DND-41 (cell line): Measurements from ENCODE around the gene RDH5.

Experiments
- ATAC-seq: fragments of 200-7000 bp; cut with Tn5 transposase; 3 replicates; pipeline ENCODE4 v1.9.1; 2021; ENCODE audit warnings: low read depth; ENCODE audit not compliant: insufficient read depth
- DNase-seq: peaks from one replicate; pipeline ENCODE4 v3.0.0-alpha.2; 2020
- H2AFZ ChIP-seq: 2 replicates; pipeline ENCODE4 v1.6.0; 2012; ENCODE audit warnings: low read depth, low read length
- H3K27ac ChIP-seq: 2 replicates; pipeline ENCODE4 v1.5.1; 2012; ENCODE audit warnings: low read length, inconsistent platforms
- H3K27me3 ChIP-seq: fragments of 200-600 bp; sonication (generic); 2 replicates; pipeline ENCODE4 v1.6.0; 2012; ENCODE audit warnings: low read length, mild to moderate bottlenecking, inconsistent platforms; ENCODE audit not compliant: insufficient read depth, poor library complexity
- H3K36me3 ChIP-seq: 2 replicates; pipeline ENCODE4 v1.5.1; 2012; ENCODE audit warnings: low read length, inconsistent platforms; ENCODE audit not compliant: insufficient read depth
- H3K4me1 ChIP-seq: 2 replicates; pipeline ENCODE4 v1.5.1; 2012; ENCODE audit warnings: mild to moderate bottlenecking, low read length; ENCODE audit not compliant: insufficient read depth
- H3K4me2 ChIP-seq: 2 replicates; pipeline ENCODE4 v1.6.0; 2012; ENCODE audit warnings: mild to moderate bottlenecking, moderate library complexity, low read length, inconsistent platforms; ENCODE audit not compliant: insufficient read depth
- H3K4me3 ChIP-seq, 2 experiments: fragments of 200-600 bp in 1 of 2; shearing (Covaris generic) in 1 of 2; 2 replicates each; pipeline ENCODE4 v1.5.1; 2012 to 2016; ENCODE audit warnings: inconsistent platforms in 2 of 2, low read length in 2 of 2, mild to moderate bottlenecking in 2 of 2, low read depth in 1 of 2, moderate library complexity in 1 of 2
- H3K79me2 ChIP-seq: 2 replicates; pipeline ENCODE4 v1.6.0; 2012; ENCODE audit warnings: low read length, inconsistent platforms; ENCODE audit not compliant: insufficient read depth
- H3K9ac ChIP-seq: 2 replicates; pipeline ENCODE4 v1.6.0; 2012; ENCODE audit warnings: low read depth, mild to moderate bottlenecking, inconsistent platforms, low read length, moderate library complexity
- H3K9me3 ChIP-seq: 2 replicates; pipeline ENCODE4 v1.5.1; 2012; ENCODE audit warnings: low read length, moderate library complexity, mild to moderate bottlenecking, inconsistent platforms; ENCODE audit not compliant: insufficient read depth, severe bottlenecking
- H4K20me1 ChIP-seq: 2 replicates; pipeline ENCODE4 v1.6.0; 2012; ENCODE audit warnings: low read length; ENCODE audit not compliant: insufficient read depth
- EZH2 ChIP-seq: IDR thresholded peaks from 3 replicates; pipeline ENCODE4 v1.6.1; 2012; ENCODE audit warnings: borderline replicate concordance, low read depth, mild to moderate bottlenecking, moderate library complexity, low read length, inconsistent platforms; ENCODE audit not compliant: severe bottlenecking
- TF ChIP-seq, protein P1 (sequence below): IDR thresholded peaks from 2 replicates; pipeline ENCODE4 v1.5.1; 2012; ENCODE audit warnings: borderline replicate concordance, low read length, moderate library complexity, mild to moderate bottlenecking; ENCODE audit not compliant: poor library complexity, severe bottlenecking; ENCODE audit errors: extremely low read depth

The RDH5 gene

GRCh38 chr12:55698965-55699364, 21.2 kb upstream of the RDH5 start:
- Histone ChIP-seq H3K4me3 (no peak overlapping the region), H3K79me2 (no peaks in the 10 kb centered on the region), H2AFZ (no peak overlapping the region), H3K4me2 (no peak overlapping the region), H3K27ac (no peak overlapping the region), H3K36me3 (no peaks in the 10 kb centered on the region), H3K4me1 (no peaks in the 10 kb centered on the region), H3K27me3 (peaks cover 3% of the 10 kb centered on the region), H3K9me3 (no peaks in the 10 kb centered on the region), H3K9ac (no peak overlapping the region), H4K20me1 (no peaks in the 10 kb centered on the region)
- TF ChIP-seq, protein P1, sequence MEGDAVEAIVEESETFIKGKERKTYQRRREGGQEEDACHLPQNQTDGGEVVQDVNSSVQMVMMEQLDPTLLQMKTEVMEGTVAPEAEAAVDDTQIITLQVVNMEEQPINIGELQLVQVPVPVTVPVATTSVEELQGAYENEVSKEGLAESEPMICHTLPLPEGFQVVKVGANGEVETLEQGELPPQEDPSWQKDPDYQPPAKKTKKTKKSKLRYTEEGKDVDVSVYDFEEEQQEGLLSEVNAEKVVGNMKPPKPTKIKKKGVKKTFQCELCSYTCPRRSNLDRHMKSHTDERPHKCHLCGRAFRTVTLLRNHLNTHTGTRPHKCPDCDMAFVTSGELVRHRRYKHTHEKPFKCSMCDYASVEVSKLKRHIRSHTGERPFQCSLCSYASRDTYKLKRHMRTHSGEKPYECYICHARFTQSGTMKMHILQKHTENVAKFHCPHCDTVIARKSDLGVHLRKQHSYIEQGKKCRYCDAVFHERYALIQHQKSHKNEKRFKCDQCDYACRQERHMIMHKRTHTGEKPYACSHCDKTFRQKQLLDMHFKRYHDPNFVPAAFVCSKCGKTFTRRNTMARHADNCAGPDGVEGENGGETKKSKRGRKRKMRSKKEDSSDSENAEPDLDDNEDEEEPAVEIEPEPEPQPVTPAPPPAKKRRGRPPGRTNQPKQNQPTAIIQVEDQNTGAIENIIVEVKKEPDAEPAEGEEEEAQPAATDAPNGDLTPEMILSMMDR, result no peak
- no peak for TF ChIP-seq EZH2
- DNase-seq (no peak), ATAC-seq (no peak)

DNA sequence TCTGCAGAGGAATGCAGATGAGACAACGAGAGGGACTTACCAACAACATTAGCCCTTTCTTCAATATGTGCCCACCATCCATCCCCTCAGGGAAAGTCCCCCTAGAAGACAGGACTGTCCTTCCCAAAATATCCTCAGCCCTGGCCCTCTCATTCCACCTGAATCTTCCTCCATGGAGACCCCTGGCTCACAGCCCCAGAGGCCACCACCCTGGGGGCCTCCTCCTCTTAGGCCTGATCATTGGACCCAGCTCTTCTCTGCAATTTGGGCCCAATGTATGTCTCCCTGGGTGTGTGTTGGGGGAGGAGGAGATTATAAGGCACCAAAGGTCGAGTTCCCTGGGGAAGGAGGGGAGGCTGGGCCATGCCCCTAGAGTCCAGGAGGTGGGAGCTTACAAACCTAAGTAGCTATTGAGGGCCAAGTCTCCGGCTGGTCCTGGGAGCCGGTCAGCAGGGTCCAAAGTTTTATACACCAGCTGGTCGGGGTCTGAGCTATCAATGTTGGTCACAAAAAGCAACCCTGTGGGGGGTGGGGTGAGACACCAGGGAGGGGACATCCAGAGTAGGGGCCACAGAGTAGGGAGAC, 20.6 kb upstream of the RDH5 start:
- Histone ChIP-seq H2AFZ (no peak overlapping the region), H3K9ac (no peak overlapping the region), H3K4me2 (no peak overlapping the region), H3K27ac (no peak overlapping the region), H3K36me3 (no peaks in the 10 kb centered on the region), H4K20me1 (no peaks in the 10 kb centered on the region), H3K4me1 (no peaks in the 10 kb centered on the region), H3K4me3 (no peak overlapping the region), H3K79me2 (no peaks in the 10 kb centered on the region), H3K9me3 (no peaks in the 10 kb centered on the region), H3K27me3 (peaks cover 3% of the 10 kb centered on the region)
- DNase-seq, result no peak
- TF ChIP-seq, protein P1, result no peak
- TF ChIP-seq EZH2, result no peak
- ATAC-seq, result no peak

GRCh38 chr12:55700255-55701018, 19.8 kb upstream of the RDH5 start:
- no peak overlapping the region for H3K9ac ChIP-seq
- H3K4me3 ChIP-seq, result no peak overlapping the region
- H3K27me3 ChIP-seq, result peaks cover 3% of the 10 kb centered on the region
- no peaks in the 10 kb centered on the region for H4K20me1 ChIP-seq
- DNase-seq, result no peak
- TF ChIP-seq, protein P1, result no peak
- TF ChIP-seq EZH2, result no peak
- no peaks in the 10 kb centered on the region for H3K4me1 ChIP-seq
- ATAC-seq, result no peak
- H3K79me2 ChIP-seq, result no peaks in the 10 kb centered on the region
- no peak overlapping the region for H3K4me2 ChIP-seq
- no peaks in the 10 kb centered on the region for H3K9me3 ChIP-seq
- H2AFZ ChIP-seq, result no peak overlapping the region
- no peak overlapping the region for H3K27ac ChIP-seq
- no peaks in the 10 kb centered on the region for H3K36me3 ChIP-seq

DNA sequence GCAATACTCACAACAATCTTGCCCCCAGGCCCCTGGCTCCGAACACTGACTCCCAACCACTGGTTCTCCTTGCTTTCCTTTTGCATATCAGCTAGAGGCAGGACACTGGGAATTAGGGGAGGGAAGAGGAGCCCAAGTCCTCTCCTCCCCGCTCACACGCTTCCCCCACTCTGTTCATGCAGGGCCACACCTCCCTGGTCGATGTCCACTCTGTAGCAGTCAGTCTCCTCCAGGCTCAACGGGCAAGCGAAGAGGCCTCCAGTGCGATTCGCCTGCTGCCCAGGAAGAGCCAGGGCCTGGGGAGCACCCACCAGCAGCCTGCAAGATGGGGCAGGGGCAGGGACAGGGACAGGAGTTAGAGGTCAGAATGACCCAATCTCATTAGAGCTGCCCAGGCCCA, 17.3 kb upstream of the RDH5 start:
- H3K27me3 ChIP-seq, result peaks cover 24% of the 10 kb centered on the region
- no peaks in the 10 kb centered on the region for H3K9me3 ChIP-seq
- H3K27ac ChIP-seq, result no peak overlapping the region
- no peaks in the 10 kb centered on the region for H3K36me3 ChIP-seq
- H3K9ac ChIP-seq, result no peak overlapping the region
- H3K4me3 ChIP-seq, result no peak overlapping the region
- no peaks in the 10 kb centered on the region for H3K79me2 ChIP-seq
- H3K4me2 ChIP-seq, result no peak overlapping the region
- no peaks in the 10 kb centered on the region for H4K20me1 ChIP-seq
- no peak overlapping the region for H2AFZ ChIP-seq
- DNase-seq (no peak), ATAC-seq (no peak)
- H3K4me1 ChIP-seq, result peaks cover 6% of the 10 kb centered on the region
- no peak for TF ChIP-seq EZH2
- TF ChIP-seq, protein P1, result no peak
